HG03469 (cell line): ENCODE results near the gene IFT80.

Source experiments
- ATAC-seq: cut with Tn5 transposase; IDR thresholded peaks from one replicate; pipeline ENCODE4 v1.9.1; 2021; ENCODE audit warnings: mild to moderate bottlenecking, moderate library complexity, moderate number of reproducible peaks; ENCODE audit not compliant: unreplicated experiment

Gene IFT80

DNA sequence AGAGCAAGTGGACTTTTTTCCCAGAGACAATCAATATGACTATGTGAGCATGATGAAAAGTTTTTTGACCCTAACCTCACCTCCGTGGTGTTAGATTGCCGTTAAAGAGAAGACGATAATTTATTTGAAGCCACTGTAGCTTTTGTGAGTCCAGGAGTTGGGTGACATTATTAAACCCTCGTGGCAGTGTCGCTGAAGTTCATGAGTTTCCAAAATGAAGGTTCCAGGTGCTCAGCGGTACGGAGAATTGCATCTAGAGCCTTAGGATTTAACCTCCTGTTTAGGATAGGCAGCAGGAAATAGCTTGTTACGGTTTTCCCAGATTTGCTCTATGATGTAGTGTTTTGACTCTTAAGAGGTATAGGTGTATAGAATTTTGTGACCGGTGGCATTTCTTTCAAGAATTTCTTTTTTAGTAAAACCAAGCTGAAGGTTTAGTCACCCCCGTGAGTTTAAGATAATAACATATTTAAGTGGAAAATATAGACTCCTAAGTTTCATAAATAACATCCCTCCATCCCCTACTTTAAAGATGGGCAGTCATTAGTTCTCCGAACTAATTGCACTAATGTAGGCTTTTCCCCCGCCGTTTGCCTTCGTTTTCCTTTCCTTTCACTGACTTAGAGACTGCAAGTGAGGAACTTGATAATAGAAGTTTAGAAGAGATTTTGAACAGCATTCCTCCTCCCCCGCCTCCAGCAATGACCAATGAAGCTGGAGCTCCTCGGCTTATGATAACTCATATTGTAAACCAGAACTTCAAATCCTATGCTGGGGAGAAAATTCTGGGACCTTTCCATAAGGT is 2.5 kb upstream of the IFT80 start:
- no peak for ATAC-seq

- ATAC-seq = no peak
Observed at GRCh38 chr3:160400702-160401150, 1.7 kb upstream of the IFT80 start.

GRCh38 chr3:160400030-160400701 is 1.1 kb upstream of the IFT80 start:
- peak; percentile 8 for ATAC-seq

- ATAC-seq = peak; percentile 2
Observed at GRCh38 chr3:160398820-160399124, 253 bp downstream of the IFT80 start.

GRCh38 chr3:160395297-160395696 is 3.7 kb downstream of the IFT80 start:
- ATAC-seq = no peak

DNA sequence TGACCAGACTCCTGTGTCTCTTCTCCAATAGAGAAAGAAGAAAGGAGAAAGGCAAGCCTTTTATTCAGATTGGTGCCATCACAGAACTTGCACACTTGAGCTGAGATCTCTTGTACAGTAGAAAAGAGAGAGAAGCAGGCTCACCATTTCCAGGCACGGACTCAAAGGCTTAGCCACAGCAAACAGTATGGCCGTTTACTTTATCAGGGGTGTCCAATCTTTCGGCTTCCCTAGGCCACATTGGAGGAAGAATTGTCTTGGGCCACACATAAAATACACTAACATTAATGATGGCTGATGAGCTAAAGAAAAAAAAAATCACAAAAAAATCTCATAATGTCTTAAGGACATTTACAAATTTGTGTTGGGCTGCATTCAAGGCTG is 5.0 kb downstream of the IFT80 start:
- no peak for ATAC-seq

GRCh38 chr3:160393346-160394008 is 5.5 kb downstream of the IFT80 start:
- no peak for ATAC-seq

DNA sequence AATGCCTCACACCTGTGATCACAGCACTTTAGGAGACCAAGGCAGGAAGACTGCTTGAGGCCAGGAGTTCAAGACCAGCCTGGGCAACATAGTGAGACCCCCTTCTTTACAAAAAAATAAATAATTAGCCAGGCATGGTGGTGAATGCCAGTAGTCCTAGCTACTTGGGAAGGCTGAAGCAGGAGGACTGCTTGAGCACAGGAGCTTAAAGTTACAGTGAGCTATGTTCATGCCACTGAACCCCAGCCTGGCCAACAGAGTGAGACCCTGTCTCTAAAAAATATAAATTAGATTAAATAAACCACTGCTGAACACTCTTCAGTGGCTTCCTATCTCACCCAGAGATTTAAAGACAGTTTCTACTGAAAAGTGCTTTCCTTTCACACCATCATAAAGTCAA is 6.2 kb downstream of the IFT80 start:
- no peak for ATAC-seq

- no peak for ATAC-seq
Observed at GRCh38 chr3:160390565-160391138, 8.4 kb downstream of the IFT80 start.

- no peak for ATAC-seq
Observed at GRCh38 chr3:160384639-160385318, 14.2 kb downstream of the IFT80 start.

DNA sequence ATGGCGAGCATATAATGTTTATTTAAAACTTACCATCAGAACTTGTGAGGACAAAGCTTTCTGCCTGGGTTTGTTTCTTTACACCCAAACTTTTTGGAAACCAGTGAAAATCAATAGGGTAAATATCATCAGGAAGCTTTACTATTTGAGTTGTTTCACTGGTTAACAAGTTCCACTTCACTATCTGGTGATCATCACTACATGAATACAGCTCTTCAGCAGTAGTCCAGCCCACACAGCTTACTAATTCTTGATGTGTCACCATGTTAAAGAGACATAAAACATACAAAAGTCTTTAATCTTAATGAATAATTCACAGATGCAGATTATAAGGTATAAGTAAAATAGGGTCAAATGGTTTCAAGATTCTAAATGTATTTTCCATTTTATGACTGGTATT is 17.6 kb downstream of the IFT80 start:
- no peak for ATAC-seq

- ATAC-seq = no peak
Observed at GRCh38 chr3:160379628-160380214, 19.3 kb downstream of the IFT80 start.

- no peak for ATAC-seq
Observed at GRCh38 chr3:160378331-160379109, 20.5 kb downstream of the IFT80 start.

- ATAC-seq = no peak
Observed at GRCh38 chr3:160376681-160377080, 22.3 kb downstream of the IFT80 start.

- ATAC-seq = no peak
Observed at GRCh38 chr3:160374925-160375324, 24.1 kb downstream of the IFT80 start.

- ATAC-seq = no peak
Observed at GRCh38 chr3:160374472-160374871, 24.6 kb downstream of the IFT80 start.

DNA sequence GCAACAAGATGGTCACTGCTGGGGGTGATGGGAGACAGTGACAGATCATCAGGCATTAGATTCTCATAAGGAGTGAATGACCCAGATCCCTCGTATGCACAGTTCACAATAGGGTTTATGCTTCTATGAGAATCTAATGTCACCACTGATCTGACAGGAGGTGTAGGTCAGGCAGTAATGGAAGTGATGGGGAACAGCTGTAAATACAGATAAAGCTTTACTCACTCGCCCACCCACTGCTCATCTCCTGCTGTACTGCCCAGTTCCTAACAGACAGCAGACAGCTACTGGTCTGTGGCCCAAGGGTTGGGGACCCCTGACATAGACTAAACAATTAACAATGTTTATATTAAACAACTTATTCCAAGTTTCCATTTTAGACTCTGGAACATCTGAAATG is 25.4 kb downstream of the IFT80 start:
- no peak for ATAC-seq

- no peak for ATAC-seq
Observed at GRCh38 chr3:160372780-160373179, 26.2 kb downstream of the IFT80 start.

DNA sequence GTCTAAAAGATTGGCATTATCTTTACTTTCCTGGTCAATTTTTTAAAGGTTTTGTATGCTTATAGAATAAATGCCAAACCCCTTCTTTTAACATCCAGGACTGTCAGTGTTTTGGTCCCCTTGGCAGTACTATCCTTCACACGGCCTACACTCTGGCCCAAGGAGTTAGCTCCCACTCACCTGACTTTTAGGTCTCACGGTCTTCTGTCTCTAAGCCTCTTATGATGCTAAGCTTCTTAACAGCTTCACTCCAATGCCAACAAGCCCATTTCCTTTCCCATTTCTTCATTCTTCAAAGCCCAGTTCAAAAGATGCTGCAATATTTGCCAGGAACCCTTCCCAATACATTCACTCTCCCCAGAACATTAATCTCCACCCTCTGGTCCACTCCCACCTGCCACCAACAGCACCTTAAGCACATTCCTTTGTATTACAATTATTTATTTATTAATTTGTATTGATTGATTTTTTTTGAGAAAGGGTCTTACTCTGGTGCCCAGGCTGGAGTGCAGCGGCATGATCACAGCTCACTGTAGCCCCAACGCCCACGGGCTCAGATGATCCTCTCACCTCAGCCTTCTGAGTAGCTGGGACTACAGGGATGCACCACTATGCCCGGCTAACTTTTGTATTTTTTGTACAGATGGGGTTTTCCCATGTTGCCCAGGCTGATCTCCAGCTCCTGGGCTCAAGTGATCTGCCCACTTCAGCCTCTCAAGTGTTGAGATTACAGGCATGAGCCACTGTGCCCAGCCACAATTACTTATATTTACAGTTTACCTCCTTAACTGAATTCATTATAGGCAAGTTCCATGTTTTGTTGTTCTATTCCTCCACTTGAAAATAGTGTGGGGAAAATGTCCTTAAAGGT is 27.8 kb downstream of the IFT80 start:
- no peak for ATAC-seq
